GM21447 (cell line): ENCODE measurements around the gene TRIM34.
"Not testable (repeated sequence)": the region's sequence is repeated elsewhere in the genome, so short reads cannot be mapped to it uniquely, and the experiment has no call there.

Experiments used
- ATAC-seq: cut with Tn5 transposase; IDR thresholded peaks from one replicate; pipeline ENCODE4 v1.9.1; 2021; ENCODE audit not compliant: unreplicated experiment

TRIM34 gene

GRCh38 chr11:5683620-5684019 lies 58.8 kb downstream of the TRIM34 start:
- not testable (repeated sequence) for ATAC-seq

- peak; percentile 5 for ATAC-seq
Measured at GRCh38 chr11:5684036-5684645, 59.3 kb downstream of the TRIM34 start.

DNA sequence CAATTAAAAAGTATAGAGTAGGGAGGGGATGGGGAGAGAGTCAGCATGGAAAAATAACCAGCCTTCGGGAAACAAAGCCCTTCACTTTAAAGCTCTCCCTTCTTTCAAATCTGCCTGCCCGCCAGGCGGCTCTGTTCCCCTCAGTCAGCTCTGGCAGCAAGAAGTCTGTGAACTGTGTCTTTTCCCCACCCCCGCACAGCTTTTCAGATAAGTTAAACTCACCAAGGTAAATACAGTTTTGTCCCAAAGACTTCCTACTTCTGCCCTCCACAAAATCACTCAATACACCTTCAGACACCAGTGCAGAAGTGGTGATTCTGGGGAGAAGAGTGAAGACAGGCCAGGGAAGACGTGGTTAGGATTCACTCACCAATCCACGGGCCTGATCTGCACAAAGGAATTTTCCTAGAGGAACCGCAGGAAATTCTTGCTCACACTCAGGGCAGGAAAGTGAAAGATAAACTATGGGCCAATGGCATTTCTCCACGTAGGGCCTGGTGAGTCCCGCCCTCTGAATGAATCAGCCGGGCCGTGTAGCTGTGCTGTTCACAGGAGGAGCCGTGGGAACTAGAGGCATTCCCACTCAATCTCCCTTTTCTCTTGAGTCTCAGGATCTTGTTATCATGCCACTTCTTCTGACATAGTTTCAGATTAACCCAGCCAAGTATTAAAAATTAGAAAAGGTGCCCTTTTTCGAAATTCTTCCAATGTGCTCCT lies 60.0 kb downstream of the TRIM34 start, which contains the start of gene TRIM5:
Gene TRIM5, minus strand, starts transcription at position 429 of the 717 bp plus-strand sequence. CDS start 4,897 bp downstream, outside the sequence.
- peak; percentile 74 for ATAC-seq

- ATAC-seq, result no peak
Measured at GRCh38 chr11:5686426-5686825, 61.6 kb downstream of the TRIM34 start.

- ATAC-seq, result no peak
Measured at GRCh38 chr11:5688482-5688881, 63.7 kb downstream of the TRIM34 start.

GRCh38 chr11:5689551-5689983 lies 64.8 kb downstream of the TRIM34 start, which contains the start of gene TRIM22:
Gene TRIM22 (plus strand): TSS chr11:5689790. CDS start chr11:5696233, 6,443 bp downstream.
- peak; percentile 70 for ATAC-seq

- ATAC-seq, result no peak
Measured at GRCh38 chr11:5690216-5690615, 65.4 kb downstream of the TRIM34 start.

GRCh38 chr11:5690736-5691135 lies 65.9 kb downstream of the TRIM34 start:
- no peak for ATAC-seq

DNA sequence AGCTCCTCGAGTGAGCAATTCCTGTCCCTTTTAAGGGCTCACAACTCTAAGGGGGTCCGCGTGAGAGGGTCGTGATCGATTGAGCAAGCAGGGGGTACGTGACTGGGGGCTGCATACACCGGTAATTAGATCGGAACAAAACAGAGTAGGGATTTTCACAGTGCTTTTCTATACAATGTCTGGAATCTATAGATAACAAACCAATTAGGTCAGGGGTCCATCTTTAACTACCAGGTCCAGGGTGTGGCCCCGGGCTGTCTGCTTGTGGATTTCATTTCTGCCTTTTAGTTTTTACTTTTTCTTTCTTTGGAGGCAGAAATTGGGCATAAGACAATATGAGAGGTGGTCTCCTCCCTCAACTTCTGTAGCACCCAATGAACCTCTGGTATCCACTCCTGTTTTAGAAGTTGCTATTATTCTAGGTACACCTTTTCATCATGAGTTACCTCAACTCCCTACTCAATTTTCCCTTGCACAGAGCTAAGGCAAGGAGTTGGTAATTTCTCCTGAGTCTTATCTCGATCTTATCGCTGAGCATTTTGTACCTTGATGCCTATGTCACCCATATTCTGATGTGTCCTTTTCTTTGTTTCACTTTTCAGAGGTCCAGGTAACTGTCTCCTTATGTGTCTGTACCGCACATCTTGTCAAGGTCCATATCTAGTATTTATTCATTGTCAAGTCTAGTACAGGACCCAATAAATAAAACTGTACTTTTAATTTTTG lies 66.6 kb downstream of the TRIM34 start:
- not testable (repeated sequence) for ATAC-seq

DNA sequence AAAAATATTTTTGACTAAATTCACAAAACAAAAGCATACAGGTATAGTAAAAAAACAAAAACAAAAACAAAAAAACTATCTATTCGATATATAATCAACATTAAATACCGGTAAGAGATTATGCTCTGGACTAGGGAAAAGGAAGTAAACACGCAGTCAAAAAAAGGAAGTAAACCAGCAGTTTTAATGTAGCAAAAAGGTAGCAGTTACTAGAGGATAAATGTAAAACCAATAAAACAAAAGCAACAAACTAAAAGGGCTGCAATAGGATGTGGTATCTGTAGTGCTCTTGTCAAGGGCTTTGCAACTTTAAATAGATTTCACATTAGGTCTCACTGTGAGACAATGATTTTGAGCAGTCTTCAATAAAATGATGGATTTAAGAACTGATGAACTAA lies 67.2 kb downstream of the TRIM34 start:
- no peak for ATAC-seq
